ENCODE results near the gene AUP1. TPM values are rescaled to one million over a fixed set of nuclear protein-coding genes. Genes with fewer than 3 reads are reported as not detected.

The AUP1 gene
- total and polyA plus RNA-seq, 2 experiments from 2014 or later, result 98.7 to 105 TPM

GRCh38 chr2:74535440-74535965 lies 6.0 kb upstream of the AUP1 start:
- Histone ChIP-seq H3K79me2 (replicated peaks; ENCODE audit: insufficient read depth) (no peaks in the 10 kb centered on the region), H3K9me2 (ENCODE audit: insufficient read depth) (no peaks in the 10 kb centered on the region), H3K27ac (ENCODE audit: low read depth) (no peak overlapping the region), H3F3A (replicated peaks; ENCODE audit: low read depth) (0 out of 2 replicates have a peak, but pooled peaks cover 2% of the 10 kb centered on the region), H3K36me3 (ENCODE audit: insufficient read depth) (no peaks in the 10 kb centered on the region), H2AFZ (no peak overlapping the region), H3K4me3 (no peak overlapping the region), H4K20me1 (replicated peaks; ENCODE audit: insufficient read depth) (no peaks in the 10 kb centered on the region; the same call in 1 of the 2 replicates), H3K27me3 (ENCODE audit: insufficient read depth) (no peaks in the 10 kb centered on the region), H3K4me2 (no peak overlapping the region), H3K4me1 (ENCODE audit: insufficient read depth) (no peaks in the 10 kb centered on the region; the same call in 1 of the 2 replicates)
- no peak overlapping the region for H3K27ac Mint-ChIP-seq
- H3K4me3 Mint-ChIP-seq, result no peak overlapping the region
- peaks cover 23% of the 10 kb centered on the region for H3K36me3 Mint-ChIP-seq (ENCODE audit: low read depth)
- H3K27me3 Mint-ChIP-seq (ENCODE audit: insufficient read depth, low read depth, poor library complexity), result peaks cover 2% of the 10 kb centered on the region
- no peak for DNase-seq (ENCODE audit: low spot score)
- no peaks in the 10 kb centered on the region; the same call in 2 of the 3 replicates for H3K9me3 Mint-ChIP-seq
- ATAC-seq, result no peak
- H3K4me1 Mint-ChIP-seq, result peaks cover 5% of the 10 kb centered on the region
- TF ChIP-seq ZNF114 (CRISPR knock-in tag; IDR thresholded peaks at IDR 0.05) (no peak), NANOG (IDR thresholded peaks at IDR 0.05; ENCODE audit: borderline replicate concordance) (no peak), REST (IDR thresholded peaks at IDR 0.05; ENCODE audit: unreplicated experiment) (no peak), ZNF331 (CRISPR knock-in tag; IDR thresholded peaks at IDR 0.05; ENCODE audit: low read depth) (no peak), EZH2 (IDR thresholded peaks at IDR 0.05; ENCODE audit: low read depth, unreplicated experiment) (no peak), EZH2phosphoT487 (IDR thresholded peaks at IDR 0.05; ENCODE audit: unreplicated experiment) (no peak)

- H3K79me2 ChIP-seq (replicated peaks; ENCODE audit: insufficient read depth), result no peaks in the 10 kb centered on the region
- no peaks in the 10 kb centered on the region for H3K27me3 ChIP-seq (ENCODE audit: insufficient read depth)
- no peaks in the 10 kb centered on the region; the same call in 1 of the 2 replicates for H4K20me1 ChIP-seq (replicated peaks; ENCODE audit: insufficient read depth)
- Mint-ChIP-seq H3K4me3 (no peak overlapping the region), H3K9me3 (no peaks in the 10 kb centered on the region; the same call in 2 of the 3 replicates), H3K4me1 (peaks cover 5% of the 10 kb centered on the region), H3K27me3 (ENCODE audit: insufficient read depth, low read depth, poor library complexity) (peaks cover 2% of the 10 kb centered on the region), H3K27ac (no peak overlapping the region), H3K36me3 (ENCODE audit: low read depth) (peaks cover 23% of the 10 kb centered on the region)
- no peak for DNase-seq (ENCODE audit: low spot score)
- H3K9me2 ChIP-seq (ENCODE audit: insufficient read depth), result no peaks in the 10 kb centered on the region
- H3F3A ChIP-seq (replicated peaks; ENCODE audit: low read depth), result 0 out of 2 replicates have a peak, but pooled peaks cover 2% of the 10 kb centered on the region
- no peak overlapping the region for H3K4me3 ChIP-seq
- H3K4me2 ChIP-seq, result no peak overlapping the region
- H3K4me1 ChIP-seq (ENCODE audit: insufficient read depth), result no peaks in the 10 kb centered on the region; the same call in 1 of the 2 replicates
- no peak overlapping the region for H3K27ac ChIP-seq (ENCODE audit: low read depth)
- H3K36me3 ChIP-seq (ENCODE audit: insufficient read depth), result no peaks in the 10 kb centered on the region
- H2AFZ ChIP-seq, result no peak overlapping the region
- no peak for ATAC-seq
- TF ChIP-seq STAT1 (IDR thresholded peaks at IDR 0.05; ENCODE audit: unreplicated experiment) (no peak), POLR2AphosphoS5 (IDR thresholded peaks at IDR 0.05; ENCODE audit: low read depth) (no peak), EZH2phosphoT487 (IDR thresholded peaks at IDR 0.05; ENCODE audit: unreplicated experiment) (no peak), ZNF114 (CRISPR knock-in tag; IDR thresholded peaks at IDR 0.05) (no peak), CREB1 (CRISPR knock-in tag; IDR thresholded peaks at IDR 0.05; ENCODE audit: low read depth) (no peak), ZNF462 (CRISPR knock-in tag; IDR thresholded peaks at IDR 0.05) (no peak), NANOG (IDR thresholded peaks at IDR 0.05; ENCODE audit: borderline replicate concordance) (no peak)
Observed at GRCh38 chr2:74534411-74534810, 4.9 kb upstream of the AUP1 start.
